Measurements from ENCODE around the gene TMEM19. TPM values are rescaled to one million over a fixed set of nuclear protein-coding genes. Genes with fewer than 3 reads are reported as not detected.
A peak's percentile ranks its signal among the peaks of the same experiment; 100 is the strongest.

The TMEM19 gene
- total and polyA plus RNA-seq, 2 experiments from 2014 or later = 6.5 to 14.1 TPM

- Histone ChIP-seq H3K4me2 (peak overlapping the region; percentile 83), H3K79me2 (replicated peaks; ENCODE audit: insufficient read depth) (peaks cover 58% of the 10 kb centered on the region), H3K27me3 (ENCODE audit: insufficient read depth) (no peaks in the 10 kb centered on the region), H3K4me1 (ENCODE audit: insufficient read depth) (peaks cover 7% of the 10 kb centered on the region), H3K36me3 (ENCODE audit: insufficient read depth) (peaks cover 2% of the 10 kb centered on the region; the same call in 1 of the 2 replicates), H3K27ac (ENCODE audit: low read depth) (peak overlapping the region; percentile 97), H3K4me3 (peak overlapping the region; percentile 74), H3K9me2 (ENCODE audit: insufficient read depth) (no peaks in the 10 kb centered on the region), H4K20me1 (replicated peaks; ENCODE audit: insufficient read depth) (peaks cover 9% of the 10 kb centered on the region), H3F3A (replicated peaks; ENCODE audit: low read depth) (no peaks in the 10 kb centered on the region), H2AFZ (peak overlapping the region; percentile 24; the same call in 1 of the 2 replicates)
- H3K27ac Mint-ChIP-seq = peak overlapping the region; percentile 99
- H3K4me1 Mint-ChIP-seq = peaks cover 13% of the 10 kb centered on the region; the same call in 2 of the 3 replicates
- TF ChIP-seq EZH2phosphoT487 (IDR thresholded peaks at IDR 0.05; ENCODE audit: unreplicated experiment) (no peak), STAT1 (IDR thresholded peaks at IDR 0.05; ENCODE audit: unreplicated experiment) (no peak), ETS1 (IDR thresholded peaks at IDR 0.05) (0 out of 2 replicates have a peak, but pooled peaks have one; percentile 31)
- H3K9me3 Mint-ChIP-seq = no peaks in the 10 kb centered on the region
- peaks cover 7% of the 10 kb centered on the region for H3K27me3 Mint-ChIP-seq (ENCODE audit: insufficient read depth, low read depth, poor library complexity)
- peaks cover 9% of the 10 kb centered on the region for H3K36me3 Mint-ChIP-seq (ENCODE audit: low read depth)
- no peak for DNase-seq (ENCODE audit: low spot score)
- ATAC-seq = no peak
- peak overlapping the region; percentile 98 for H3K4me3 Mint-ChIP-seq
Observed at GRCh38 chr12:71664411-71665089, 21.3 kb upstream of the TMEM19 start.

GRCh38 chr12:71665090-71665463 lies 20.8 kb upstream of the TMEM19 start:
- Histone ChIP-seq H3K36me3 (ENCODE audit: insufficient read depth) (no peaks in the 10 kb centered on the region; the same call in 1 of the 2 replicates), H3F3A (replicated peaks; ENCODE audit: low read depth) (no peaks in the 10 kb centered on the region), H3K27me3 (ENCODE audit: insufficient read depth) (no peaks in the 10 kb centered on the region), H3K79me2 (replicated peaks; ENCODE audit: insufficient read depth) (peaks cover 53% of the 10 kb centered on the region), H3K4me3 (peak overlapping the region; percentile 74), H3K9me2 (ENCODE audit: insufficient read depth) (no peaks in the 10 kb centered on the region), H3K4me1 (ENCODE audit: insufficient read depth) (peaks cover 7% of the 10 kb centered on the region), H4K20me1 (replicated peaks; ENCODE audit: insufficient read depth) (peaks cover 9% of the 10 kb centered on the region), H3K27ac (ENCODE audit: low read depth) (peak overlapping the region; percentile 97), H3K4me2 (peak overlapping the region; percentile 83), H2AFZ (no peak overlapping the region)
- DNase-seq (ENCODE audit: low spot score) = no peak
- Mint-ChIP-seq H3K27ac (peak overlapping the region; percentile 99), H3K4me1 (peaks cover 13% of the 10 kb centered on the region; the same call in 2 of the 3 replicates), H3K4me3 (peak overlapping the region; percentile 98), H3K9me3 (no peaks in the 10 kb centered on the region), H3K36me3 (ENCODE audit: low read depth) (peaks cover 7% of the 10 kb centered on the region), H3K27me3 (ENCODE audit: insufficient read depth, low read depth, poor library complexity) (peaks cover 7% of the 10 kb centered on the region)
- TF ChIP-seq, protein P1, sequence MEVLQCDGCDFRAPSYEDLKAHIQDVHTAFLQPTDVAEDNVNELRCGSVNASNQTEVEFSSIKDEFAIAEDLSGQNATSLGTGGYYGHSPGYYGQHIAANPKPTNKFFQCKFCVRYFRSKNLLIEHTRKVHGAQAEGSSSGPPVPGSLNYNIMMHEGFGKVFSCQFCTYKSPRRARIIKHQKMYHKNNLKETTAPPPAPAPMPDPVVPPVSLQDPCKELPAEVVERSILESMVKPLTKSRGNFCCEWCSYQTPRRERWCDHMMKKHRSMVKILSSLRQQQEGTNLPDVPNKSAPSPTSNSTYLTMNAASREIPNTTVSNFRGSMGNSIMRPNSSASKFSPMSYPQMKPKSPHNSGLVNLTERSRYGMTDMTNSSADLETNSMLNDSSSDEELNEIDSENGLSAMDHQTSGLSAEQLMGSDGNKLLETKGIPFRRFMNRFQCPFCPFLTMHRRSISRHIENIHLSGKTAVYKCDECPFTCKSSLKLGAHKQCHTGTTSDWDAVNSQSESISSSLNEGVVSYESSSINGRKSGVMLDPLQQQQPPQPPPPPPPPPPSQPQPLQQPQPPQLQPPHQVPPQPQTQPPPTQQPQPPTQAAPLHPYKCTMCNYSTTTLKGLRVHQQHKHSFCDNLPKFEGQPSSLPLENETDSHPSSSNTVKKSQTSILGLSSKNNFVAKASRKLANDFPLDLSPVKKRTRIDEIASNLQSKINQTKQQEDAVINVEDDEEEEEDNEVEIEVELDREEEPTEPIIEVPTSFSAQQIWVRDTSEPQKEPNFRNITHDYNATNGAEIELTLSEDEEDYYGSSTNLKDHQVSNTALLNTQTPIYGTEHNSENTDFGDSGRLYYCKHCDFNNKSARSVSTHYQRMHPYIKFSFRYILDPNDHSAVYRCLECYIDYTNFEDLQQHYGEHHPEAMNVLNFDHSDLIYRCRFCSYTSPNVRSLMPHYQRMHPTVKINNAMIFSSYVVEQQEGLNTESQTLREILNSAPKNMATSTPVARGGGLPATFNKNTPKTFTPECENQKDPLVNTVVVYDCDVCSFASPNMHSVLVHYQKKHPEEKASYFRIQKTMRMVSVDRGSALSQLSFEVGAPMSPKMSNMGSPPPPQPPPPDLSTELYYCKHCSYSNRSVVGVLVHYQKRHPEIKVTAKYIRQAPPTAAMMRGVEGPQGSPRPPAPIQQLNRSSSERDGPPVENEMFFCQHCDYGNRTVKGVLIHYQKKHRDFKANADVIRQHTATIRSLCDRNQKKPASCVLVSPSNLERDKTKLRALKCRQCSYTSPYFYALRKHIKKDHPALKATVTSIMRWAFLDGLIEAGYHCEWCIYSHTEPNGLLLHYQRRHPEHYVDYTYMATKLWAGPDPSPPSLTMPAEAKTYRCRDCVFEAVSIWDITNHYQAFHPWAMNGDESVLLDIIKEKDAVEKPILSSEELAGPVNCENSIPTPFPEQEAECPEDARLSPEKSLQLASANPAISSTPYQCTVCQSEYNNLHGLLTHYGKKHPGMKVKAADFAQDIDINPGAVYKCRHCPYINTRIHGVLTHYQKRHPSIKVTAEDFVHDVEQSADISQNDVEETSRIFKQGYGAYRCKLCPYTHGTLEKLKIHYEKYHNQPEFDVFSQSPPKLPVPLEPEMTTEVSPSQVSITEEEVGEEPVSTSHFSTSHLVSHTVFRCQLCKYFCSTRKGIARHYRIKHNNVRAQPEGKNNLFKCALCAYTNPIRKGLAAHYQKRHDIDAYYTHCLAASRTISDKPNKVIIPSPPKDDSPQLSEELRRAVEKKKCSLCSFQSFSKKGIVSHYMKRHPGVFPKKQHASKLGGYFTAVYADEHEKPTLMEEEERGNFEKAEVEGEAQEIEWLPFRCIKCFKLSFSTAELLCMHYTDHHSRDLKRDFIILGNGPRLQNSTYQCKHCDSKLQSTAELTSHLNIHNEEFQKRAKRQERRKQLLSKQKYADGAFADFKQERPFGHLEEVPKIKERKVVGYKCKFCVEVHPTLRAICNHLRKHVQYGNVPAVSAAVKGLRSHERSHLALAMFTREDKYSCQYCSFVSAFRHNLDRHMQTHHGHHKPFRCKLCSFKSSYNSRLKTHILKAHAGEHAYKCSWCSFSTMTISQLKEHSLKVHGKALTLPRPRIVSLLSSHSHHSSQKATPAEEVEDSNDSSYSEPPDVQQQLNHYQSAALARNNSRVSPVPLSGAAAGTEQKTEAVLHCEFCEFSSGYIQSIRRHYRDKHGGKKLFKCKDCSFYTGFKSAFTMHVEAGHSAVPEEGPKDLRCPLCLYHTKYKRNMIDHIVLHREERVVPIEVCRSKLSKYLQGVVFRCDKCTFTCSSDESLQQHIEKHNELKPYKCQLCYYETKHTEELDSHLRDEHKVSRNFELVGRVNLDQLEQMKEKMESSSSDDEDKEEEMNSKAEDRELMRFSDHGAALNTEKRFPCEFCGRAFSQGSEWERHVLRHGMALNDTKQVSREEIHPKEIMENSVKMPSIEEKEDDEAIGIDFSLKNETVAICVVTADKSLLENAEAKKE (CRISPR knock-in tag; IDR thresholded peaks at IDR 0.05) = no peak
- TF ChIP-seq ZNF114 (CRISPR knock-in tag; IDR thresholded peaks at IDR 0.05) = no peak
- TF ChIP-seq, protein P2, sequence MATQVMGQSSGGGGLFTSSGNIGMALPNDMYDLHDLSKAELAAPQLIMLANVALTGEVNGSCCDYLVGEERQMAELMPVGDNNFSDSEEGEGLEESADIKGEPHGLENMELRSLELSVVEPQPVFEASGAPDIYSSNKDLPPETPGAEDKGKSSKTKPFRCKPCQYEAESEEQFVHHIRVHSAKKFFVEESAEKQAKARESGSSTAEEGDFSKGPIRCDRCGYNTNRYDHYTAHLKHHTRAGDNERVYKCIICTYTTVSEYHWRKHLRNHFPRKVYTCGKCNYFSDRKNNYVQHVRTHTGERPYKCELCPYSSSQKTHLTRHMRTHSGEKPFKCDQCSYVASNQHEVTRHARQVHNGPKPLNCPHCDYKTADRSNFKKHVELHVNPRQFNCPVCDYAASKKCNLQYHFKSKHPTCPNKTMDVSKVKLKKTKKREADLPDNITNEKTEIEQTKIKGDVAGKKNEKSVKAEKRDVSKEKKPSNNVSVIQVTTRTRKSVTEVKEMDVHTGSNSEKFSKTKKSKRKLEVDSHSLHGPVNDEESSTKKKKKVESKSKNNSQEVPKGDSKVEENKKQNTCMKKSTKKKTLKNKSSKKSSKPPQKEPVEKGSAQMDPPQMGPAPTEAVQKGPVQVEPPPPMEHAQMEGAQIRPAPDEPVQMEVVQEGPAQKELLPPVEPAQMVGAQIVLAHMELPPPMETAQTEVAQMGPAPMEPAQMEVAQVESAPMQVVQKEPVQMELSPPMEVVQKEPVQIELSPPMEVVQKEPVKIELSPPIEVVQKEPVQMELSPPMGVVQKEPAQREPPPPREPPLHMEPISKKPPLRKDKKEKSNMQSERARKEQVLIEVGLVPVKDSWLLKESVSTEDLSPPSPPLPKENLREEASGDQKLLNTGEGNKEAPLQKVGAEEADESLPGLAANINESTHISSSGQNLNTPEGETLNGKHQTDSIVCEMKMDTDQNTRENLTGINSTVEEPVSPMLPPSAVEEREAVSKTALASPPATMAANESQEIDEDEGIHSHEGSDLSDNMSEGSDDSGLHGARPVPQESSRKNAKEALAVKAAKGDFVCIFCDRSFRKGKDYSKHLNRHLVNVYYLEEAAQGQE (IDR thresholded peaks at IDR 0.05; ENCODE audit: unreplicated experiment) = no peak
- TF ChIP-seq STAT1 (IDR thresholded peaks at IDR 0.05; ENCODE audit: unreplicated experiment) = no peak
- TF ChIP-seq POLR2AphosphoS5 (IDR thresholded peaks at IDR 0.05; ENCODE audit: low read depth) = no peak
- TF ChIP-seq, protein P3, sequence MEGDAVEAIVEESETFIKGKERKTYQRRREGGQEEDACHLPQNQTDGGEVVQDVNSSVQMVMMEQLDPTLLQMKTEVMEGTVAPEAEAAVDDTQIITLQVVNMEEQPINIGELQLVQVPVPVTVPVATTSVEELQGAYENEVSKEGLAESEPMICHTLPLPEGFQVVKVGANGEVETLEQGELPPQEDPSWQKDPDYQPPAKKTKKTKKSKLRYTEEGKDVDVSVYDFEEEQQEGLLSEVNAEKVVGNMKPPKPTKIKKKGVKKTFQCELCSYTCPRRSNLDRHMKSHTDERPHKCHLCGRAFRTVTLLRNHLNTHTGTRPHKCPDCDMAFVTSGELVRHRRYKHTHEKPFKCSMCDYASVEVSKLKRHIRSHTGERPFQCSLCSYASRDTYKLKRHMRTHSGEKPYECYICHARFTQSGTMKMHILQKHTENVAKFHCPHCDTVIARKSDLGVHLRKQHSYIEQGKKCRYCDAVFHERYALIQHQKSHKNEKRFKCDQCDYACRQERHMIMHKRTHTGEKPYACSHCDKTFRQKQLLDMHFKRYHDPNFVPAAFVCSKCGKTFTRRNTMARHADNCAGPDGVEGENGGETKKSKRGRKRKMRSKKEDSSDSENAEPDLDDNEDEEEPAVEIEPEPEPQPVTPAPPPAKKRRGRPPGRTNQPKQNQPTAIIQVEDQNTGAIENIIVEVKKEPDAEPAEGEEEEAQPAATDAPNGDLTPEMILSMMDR (conservative IDR thresholded peaks at IDR 0.05; ENCODE audit: low read depth in 2 of 2) = no peak
- no peak for ATAC-seq
